Measurements from ENCODE around the gene SLC16A10. TPM values are rescaled to one million over a fixed set of nuclear protein-coding genes. Genes with fewer than 3 reads are reported as not detected.

SLC16A10 gene
- total RNA-seq, 1 experiment from 2014 or later = 2.9 TPM

DNA sequence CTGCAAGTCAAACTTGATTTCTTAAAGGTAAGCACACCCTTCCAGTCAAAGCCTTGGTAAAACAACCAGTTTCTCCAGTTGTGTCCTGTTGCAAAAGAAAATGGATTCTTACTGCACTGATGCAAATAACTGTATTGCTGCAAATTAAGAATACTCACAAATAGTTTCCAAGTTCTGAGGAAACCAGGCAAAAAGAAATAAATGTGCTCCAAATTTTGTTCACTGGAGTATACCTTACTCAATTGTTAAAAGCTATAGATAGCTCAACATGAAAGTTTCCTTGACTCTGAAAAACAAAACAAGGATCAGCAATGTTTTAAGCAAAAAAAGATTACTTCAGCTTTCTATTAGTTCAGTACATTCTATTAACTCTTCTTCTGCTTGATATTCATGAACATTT lies 75.2 kb downstream of the SLC16A10 start:
- Histone ChIP-seq H2AFZ (ENCODE audit: low read length) (no peak overlapping the region), H3K36me3 (ENCODE audit: low read depth, low read length) (no peaks in the 10 kb centered on the region), H3K4me2 (ENCODE audit: low read length) (no peak overlapping the region), H4K20me1 (ENCODE audit: low read length) (no peaks in the 10 kb centered on the region), H3K9ac (ENCODE audit: low read length) (no peak overlapping the region), H3K4me1 (ENCODE audit: insufficient read depth, low read length) (no peaks in the 10 kb centered on the region), H3K9me2 (replicated peaks; ENCODE audit: low read length) (no peaks in the 10 kb centered on the region), H3K27ac (ENCODE audit: low read length) (no peak overlapping the region), H3F3A (ENCODE audit: low read length, unreplicated experiment) (no peaks in the 10 kb centered on the region), H3K4me3 (ENCODE audit: low read length) (no peak overlapping the region), H3K9me3 (ENCODE audit: low read length) (no peaks in the 10 kb centered on the region), H3K27me3 (ENCODE audit: low read length) (no peaks in the 10 kb centered on the region), H3K79me2 (ENCODE audit: low read length) (no peaks in the 10 kb centered on the region)
- POLR2A ChIA-PET (ENCODE audit: unreplicated experiment) = interaction anchor here (0.6 kb wide), 1 partner anchor 13 kb away, joined by 3 read pairs; no protein-coding TSS in a partner anchor
- TF ChIP-seq, protein P1, sequence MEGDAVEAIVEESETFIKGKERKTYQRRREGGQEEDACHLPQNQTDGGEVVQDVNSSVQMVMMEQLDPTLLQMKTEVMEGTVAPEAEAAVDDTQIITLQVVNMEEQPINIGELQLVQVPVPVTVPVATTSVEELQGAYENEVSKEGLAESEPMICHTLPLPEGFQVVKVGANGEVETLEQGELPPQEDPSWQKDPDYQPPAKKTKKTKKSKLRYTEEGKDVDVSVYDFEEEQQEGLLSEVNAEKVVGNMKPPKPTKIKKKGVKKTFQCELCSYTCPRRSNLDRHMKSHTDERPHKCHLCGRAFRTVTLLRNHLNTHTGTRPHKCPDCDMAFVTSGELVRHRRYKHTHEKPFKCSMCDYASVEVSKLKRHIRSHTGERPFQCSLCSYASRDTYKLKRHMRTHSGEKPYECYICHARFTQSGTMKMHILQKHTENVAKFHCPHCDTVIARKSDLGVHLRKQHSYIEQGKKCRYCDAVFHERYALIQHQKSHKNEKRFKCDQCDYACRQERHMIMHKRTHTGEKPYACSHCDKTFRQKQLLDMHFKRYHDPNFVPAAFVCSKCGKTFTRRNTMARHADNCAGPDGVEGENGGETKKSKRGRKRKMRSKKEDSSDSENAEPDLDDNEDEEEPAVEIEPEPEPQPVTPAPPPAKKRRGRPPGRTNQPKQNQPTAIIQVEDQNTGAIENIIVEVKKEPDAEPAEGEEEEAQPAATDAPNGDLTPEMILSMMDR (conservative IDR thresholded peaks at IDR 0.05; ENCODE audit: low read depth, low read length) = no peak
- TF ChIP-seq EZH2 (IDR thresholded peaks at IDR 0.05; ENCODE audit: low read length, unreplicated experiment) (no peak), EZH2phosphoT487 (IDR thresholded peaks at IDR 0.05; ENCODE audit: borderline replicate concordance, low read length) (no peak)
- ATAC-seq (no peak), DNase-seq (no peak)
- no TSS peak for BruUV-seq (replicated peaks)
- CTCF ChIA-PET = no interaction called here
- intact Hi-C loops (cut with micrococcal nuclease) = no loop called here

DNA sequence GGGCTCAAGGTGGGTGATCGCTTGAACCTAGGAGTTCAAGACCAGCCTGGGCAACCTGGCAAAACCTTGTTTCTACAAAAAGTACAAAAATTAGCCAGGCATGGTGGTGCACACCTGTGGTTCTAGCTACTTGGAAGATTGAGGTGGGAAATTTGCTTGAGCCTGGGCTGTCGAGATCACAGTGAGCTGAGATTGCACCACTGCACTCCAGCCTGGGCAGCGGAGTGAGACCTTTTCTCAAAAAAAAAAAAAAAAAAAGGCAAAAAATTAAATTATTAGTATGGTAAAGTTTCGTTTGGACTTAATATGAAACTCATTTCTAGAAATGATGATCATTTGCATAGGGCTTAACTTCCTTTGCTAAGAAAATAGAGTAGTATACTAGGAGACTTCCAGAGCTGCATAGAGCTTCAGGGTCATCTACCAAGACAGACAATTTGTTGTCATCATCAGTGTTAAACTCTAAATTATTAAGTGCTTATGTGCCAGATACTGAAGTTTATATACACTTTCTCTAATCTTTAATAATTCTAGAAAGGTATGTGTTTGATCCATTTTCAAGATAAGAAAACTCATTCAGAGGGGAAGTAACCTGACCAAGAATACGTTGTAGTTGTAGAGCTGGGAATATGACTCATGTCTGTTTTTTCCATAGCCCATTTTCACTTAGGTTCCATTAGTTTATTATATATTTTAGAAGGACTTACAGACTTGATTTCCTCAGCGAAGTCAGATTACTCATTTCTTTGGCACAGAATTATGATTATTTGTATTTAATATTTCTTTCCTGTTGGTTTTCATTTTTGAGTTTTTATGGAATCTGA lies 84.5 kb downstream of the SLC16A10 start:
- no peaks in the 10 kb centered on the region for H4K20me1 ChIP-seq (ENCODE audit: low read length)
- CTCF ChIA-PET = no interaction called here
- intact Hi-C loops (cut with micrococcal nuclease) = no loop called here

More for the DNA sequence above, 84.5 kb downstream of the SLC16A10 start:
- ATAC-seq = no peak
- no peaks in the 10 kb centered on the region for H3K79me2 ChIP-seq (ENCODE audit: low read length)
- TF ChIP-seq EZH2 (IDR thresholded peaks at IDR 0.05; ENCODE audit: low read length, unreplicated experiment) (no peak), EZH2phosphoT487 (IDR thresholded peaks at IDR 0.05; ENCODE audit: borderline replicate concordance, low read length) (no peak)
- TF ChIP-seq, protein P1 (conservative IDR thresholded peaks at IDR 0.05; ENCODE audit: low read depth, low read length) = no peak
- peak; percentile 4 for DNase-seq
- H3K9me3 ChIP-seq (ENCODE audit: low read length) = no peaks in the 10 kb centered on the region
- no peaks in the 10 kb centered on the region for H3K4me1 ChIP-seq (ENCODE audit: insufficient read depth, low read length)
- no peak overlapping the region for H2AFZ ChIP-seq (ENCODE audit: low read length)
- H3K27me3 ChIP-seq (ENCODE audit: low read length) = no peaks in the 10 kb centered on the region
- H3K4me3 ChIP-seq (ENCODE audit: low read length) = no peak overlapping the region
- no peak overlapping the region for H3K4me2 ChIP-seq (ENCODE audit: low read length)
- H3K36me3 ChIP-seq (ENCODE audit: low read depth, low read length) = no peaks in the 10 kb centered on the region
- BruUV-seq (replicated peaks) = no TSS peak
- POLR2A ChIA-PET (ENCODE audit: unreplicated experiment) = interaction anchor here (0.5 kb wide), 1 partner anchor 694 kb away, joined by 14 read pairs; no protein-coding TSS in a partner anchor
- H3K27ac ChIP-seq (ENCODE audit: low read length) = no peak overlapping the region
- H3K9ac ChIP-seq (ENCODE audit: low read length) = no peak overlapping the region
- H3F3A ChIP-seq (ENCODE audit: low read length, unreplicated experiment) = no peaks in the 10 kb centered on the region
- H3K9me2 ChIP-seq (replicated peaks; ENCODE audit: low read length) = no peaks in the 10 kb centered on the region

Measured in PC-3 (cell line).